Measurements from ENCODE around the gene SLC29A3.
"Not testable (repeated sequence)": the region's sequence is repeated elsewhere in the genome, so short reads cannot be mapped to it uniquely, and the experiment has no call there.

The SLC29A3 gene

DNA sequence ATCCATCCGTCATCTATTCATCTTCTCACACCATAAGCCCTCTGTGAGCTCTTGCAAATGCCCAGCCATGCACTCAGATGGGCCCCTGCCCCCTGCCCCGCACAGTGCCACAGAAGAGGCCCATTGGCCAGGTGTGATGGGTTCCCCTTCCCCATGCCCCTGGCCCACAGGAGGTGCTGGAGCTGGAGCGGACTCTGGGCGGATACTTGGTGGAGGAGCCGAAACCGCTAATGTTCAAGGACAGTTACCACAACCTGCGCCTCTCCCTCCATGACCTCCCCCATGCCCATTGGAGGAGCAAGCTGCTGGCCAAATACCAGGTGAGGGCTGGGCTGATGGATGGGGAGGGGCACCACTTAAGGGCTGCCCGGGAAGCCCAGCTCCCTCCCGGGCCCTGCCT is 23.4 kb upstream of the SLC29A3 start:
- no peak overlapping the region for H3K4me3 ChIP-seq (ENCODE audit: low read length)
- no peak for DNase-seq (ENCODE audit: low read depth)
- TF ChIP-seq, protein P1, sequence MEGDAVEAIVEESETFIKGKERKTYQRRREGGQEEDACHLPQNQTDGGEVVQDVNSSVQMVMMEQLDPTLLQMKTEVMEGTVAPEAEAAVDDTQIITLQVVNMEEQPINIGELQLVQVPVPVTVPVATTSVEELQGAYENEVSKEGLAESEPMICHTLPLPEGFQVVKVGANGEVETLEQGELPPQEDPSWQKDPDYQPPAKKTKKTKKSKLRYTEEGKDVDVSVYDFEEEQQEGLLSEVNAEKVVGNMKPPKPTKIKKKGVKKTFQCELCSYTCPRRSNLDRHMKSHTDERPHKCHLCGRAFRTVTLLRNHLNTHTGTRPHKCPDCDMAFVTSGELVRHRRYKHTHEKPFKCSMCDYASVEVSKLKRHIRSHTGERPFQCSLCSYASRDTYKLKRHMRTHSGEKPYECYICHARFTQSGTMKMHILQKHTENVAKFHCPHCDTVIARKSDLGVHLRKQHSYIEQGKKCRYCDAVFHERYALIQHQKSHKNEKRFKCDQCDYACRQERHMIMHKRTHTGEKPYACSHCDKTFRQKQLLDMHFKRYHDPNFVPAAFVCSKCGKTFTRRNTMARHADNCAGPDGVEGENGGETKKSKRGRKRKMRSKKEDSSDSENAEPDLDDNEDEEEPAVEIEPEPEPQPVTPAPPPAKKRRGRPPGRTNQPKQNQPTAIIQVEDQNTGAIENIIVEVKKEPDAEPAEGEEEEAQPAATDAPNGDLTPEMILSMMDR (conservative IDR thresholded peaks at IDR 0.05; ENCODE audit: low read length) = no peak

DNA sequence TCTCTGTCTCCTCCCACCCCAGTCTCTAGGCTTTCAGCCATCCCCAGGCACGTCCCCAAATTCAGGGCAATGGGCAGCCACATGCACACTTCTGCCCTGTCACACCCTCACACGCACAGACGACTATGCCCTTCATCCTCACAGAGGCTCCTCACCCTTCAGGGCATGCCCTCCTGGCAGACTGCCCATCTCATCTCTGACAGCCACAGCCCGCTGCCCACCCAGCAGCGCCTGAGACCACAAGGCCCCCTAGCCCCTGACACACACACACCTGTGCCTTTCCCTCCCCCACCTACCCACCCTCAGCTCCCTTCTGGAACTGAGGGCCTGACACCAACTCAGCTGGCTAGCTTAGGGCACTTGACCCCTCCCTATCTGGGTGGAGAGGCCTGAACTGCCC is 23.0 kb upstream of the SLC29A3 start:
- TF ChIP-seq, protein P1 (conservative IDR thresholded peaks at IDR 0.05; ENCODE audit: low read length) = no peak
- no peak for DNase-seq (ENCODE audit: low read depth)

DNA sequence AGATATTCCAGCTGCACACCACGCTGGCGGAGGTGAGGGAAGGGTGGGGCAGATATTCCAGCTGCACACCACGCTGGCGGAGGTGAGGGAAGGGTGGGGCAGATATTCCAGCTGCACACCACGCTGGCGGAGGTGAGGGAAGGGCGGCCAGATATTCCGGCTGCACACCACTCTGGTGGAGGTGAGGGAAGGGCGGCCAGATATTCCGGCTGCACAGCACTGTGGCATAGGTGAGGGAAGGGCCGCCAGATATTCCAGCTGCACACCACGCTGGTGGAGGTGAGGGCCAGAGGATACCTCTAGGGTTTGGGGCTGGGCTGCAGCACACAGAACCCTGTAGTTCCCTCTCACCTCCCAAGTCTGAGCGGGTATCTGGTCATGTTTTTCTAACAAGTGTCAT is 22.2 kb upstream of the SLC29A3 start:
- not testable (repeated sequence) for H3K4me3 ChIP-seq (ENCODE audit: low read length); DNase-seq (ENCODE audit: low read depth)

More for the DNA sequence above, 23.0 kb upstream of the SLC29A3 start:
- no peak overlapping the region for H3K4me3 ChIP-seq (ENCODE audit: low read length)

DNA sequence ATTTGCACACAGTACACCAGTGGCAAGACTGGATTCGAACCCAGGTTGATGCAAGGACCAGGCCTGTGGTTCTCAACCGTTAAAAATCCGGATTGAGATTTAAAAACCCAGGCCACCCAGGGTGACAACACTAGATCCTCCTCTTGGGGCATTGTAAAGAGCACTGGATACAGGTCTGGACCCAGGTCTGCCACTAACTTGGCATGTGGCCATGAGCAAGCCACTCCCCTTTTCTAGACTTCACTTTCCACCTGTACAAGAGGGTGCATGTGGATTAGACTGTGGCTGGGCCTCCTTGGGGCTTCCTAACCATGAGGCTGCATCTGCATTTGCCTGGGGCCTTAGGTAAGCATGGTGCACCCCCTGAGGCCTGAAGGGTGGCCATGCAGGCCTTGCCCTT is 21.7 kb upstream of the SLC29A3 start:
- TF ChIP-seq, protein P1 (conservative IDR thresholded peaks at IDR 0.05; ENCODE audit: low read length) = no peak

GRCh38 chr10:71299071-71299785 is 19.8 kb upstream of the SLC29A3 start:
- DNase-seq (ENCODE audit: low read depth) = no peak
- TF ChIP-seq, protein P1 (conservative IDR thresholded peaks at IDR 0.05; ENCODE audit: low read length) = no peak
- H3K4me3 ChIP-seq (ENCODE audit: low read length) = no peak overlapping the region

More for the DNA sequence above, 21.7 kb upstream of the SLC29A3 start:
- no peak for DNase-seq (ENCODE audit: low read depth)
- H3K4me3 ChIP-seq (ENCODE audit: low read length) = no peak overlapping the region

DNA sequence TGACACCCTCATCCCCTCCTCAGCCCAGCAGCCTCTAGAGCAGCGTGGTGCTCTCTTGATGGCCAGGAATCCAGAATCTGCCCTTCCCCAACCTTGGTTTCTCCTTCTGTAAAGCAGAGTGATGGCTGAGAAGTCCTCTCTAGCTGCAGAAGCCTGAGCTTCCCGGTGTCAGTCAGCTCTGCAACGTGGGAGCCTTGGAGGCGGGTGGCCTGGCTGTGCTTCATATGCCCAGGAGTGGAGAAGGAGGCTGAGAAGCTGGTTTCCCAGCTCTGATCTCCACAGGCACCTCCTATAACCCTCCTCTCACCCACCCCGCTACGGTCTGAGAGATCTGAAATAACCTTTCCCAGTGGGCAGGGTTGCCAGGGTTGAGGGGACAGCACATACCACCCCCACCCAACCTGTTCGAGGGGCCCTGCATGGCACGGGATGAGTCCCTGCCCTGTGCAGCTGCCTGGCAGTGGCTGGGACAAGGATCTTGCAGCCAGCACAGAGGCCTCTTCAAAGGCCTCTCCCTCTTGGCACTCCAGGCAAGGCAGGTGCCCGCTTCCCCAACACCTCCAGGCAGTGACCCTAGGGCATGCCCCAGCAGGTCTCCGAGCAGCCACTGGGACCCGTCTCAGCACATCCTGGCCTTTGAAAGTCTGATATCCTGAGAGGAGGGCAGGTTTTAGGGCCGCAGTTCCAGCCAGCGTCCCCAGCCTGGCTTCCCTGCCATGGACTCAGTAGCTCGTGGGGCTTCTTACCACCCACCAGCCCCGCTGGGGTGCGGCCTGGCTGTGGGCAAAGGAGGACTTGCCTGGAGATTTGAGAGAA is 18.3 kb upstream of the SLC29A3 start:
- H3K4me3 ChIP-seq (ENCODE audit: low read length) = no peak overlapping the region
- DNase-seq (ENCODE audit: low read depth) = no peak
- TF ChIP-seq, protein P1 (conservative IDR thresholded peaks at IDR 0.05; ENCODE audit: low read length) = no peak

- H3K4me3 ChIP-seq (ENCODE audit: low read length) = no peak overlapping the region
- DNase-seq (ENCODE audit: low read depth) = no peak
- TF ChIP-seq, protein P1 (conservative IDR thresholded peaks at IDR 0.05; ENCODE audit: low read length) = no peak
Measured at GRCh38 chr10:71301371-71301916, 17.6 kb upstream of the SLC29A3 start.
